GM12892 (cell line): Measurements from ENCODE around the gene NRF1.

Source experiments
- POLR2A ChIP-seq: IDR thresholded peaks from 2 replicates; pipeline ENCODE4 v1.6.1; 2011; ENCODE audit warnings: low read depth, low read length, control low read depth
- POLR2AphosphoS5 ChIP-seq: IDR thresholded peaks from 2 replicates; pipeline ENCODE4 v1.6.1; 2011; ENCODE audit warnings: low read depth, low read length, control low read depth
- TAF1 ChIP-seq: IDR thresholded peaks from 2 replicates; pipeline ENCODE4 v1.6.1; 2011; ENCODE audit warnings: low read depth, mild to moderate bottlenecking, control low read depth, low read length, borderline replicate concordance

GRCh38 chr7:129698516-129699418 is 87.2 kb downstream of the NRF1 start:
- TF ChIP-seq POLR2A (no peak), POLR2AphosphoS5 (no peak), TAF1 (no peak)
